Vagina (tissue), 2 donors: Measurements from ENCODE around the gene UBAP1L.

Source experiments
- CTCF ChIP-seq, 3 experiments: fragments of 450-650 bp in 2 of 3; fragments of 200-600 bp in 1 of 3; sonication (generic) in 1 of 3; IDR thresholded peaks; one replicate each; pipeline ENCODE4 v1.5.1; 2017 to 2019; ENCODE audit warnings: antibody characterized with exemption in 3 of 3, mild to moderate bottlenecking in 2 of 3, moderate library complexity in 2 of 3
- POLR2A ChIP-seq, 2 donors: fragments of 450-650 bp; IDR thresholded peaks; one replicate each; pipeline ENCODE4 v1.6.1; 2017; ENCODE audit warnings: antibody characterized with exemption in 2 of 2, mild to moderate bottlenecking in 2 of 2, moderate library complexity in 2 of 2

- TF ChIP-seq POLR2A (IDR thresholded peaks at IDR 0.05) (no peak), CTCF (IDR thresholded peaks at IDR 0.05) (no peak)
These were observed 20.6 kb downstream of the UBAP1L start for GRCh38 chr15:65094294-65094995.
